Endothelial cell of umbilical vein (primary cell): ENCODE data around the gene GAL3ST3. TPM values are rescaled to one million over a fixed set of nuclear protein-coding genes. Genes with fewer than 3 reads are reported as not detected.

Source experiments
- BruUV-seq: library from RNA; stranded (reverse); fragments of 400-500 nt; replicated peaks from 2 replicates; lab custom pipeline; 2021; lab: Mats Ljungman, UMichigan
- CTCF ChIA-PET: fragments of 300-600, 350-600 bp; sonication (Branson Sonifier 250); formaldehyde crosslinking; loops from one replicate; lab custom pipeline; 2021; ENCODE audit warnings: antibody characterized with exemption, inconsistent platforms; lab: Charles Lee
- POLR2A ChIA-PET: fragments of 300-600, 350-600 bp; sonication (Branson Sonifier 250); formaldehyde crosslinking; loops from one replicate; lab custom pipeline; 2021; ENCODE audit warnings: antibody characterized with exemption, inconsistent platforms; lab: Charles Lee
- DNase-seq: peaks from one replicate; pipeline ENCODE4 v3.0.0-alpha.2; 2011; ENCODE audit warnings: low read depth, low spot score
- FAIRE-seq: peaks from 2 replicates; lab custom pipeline; 2011; peaks lifted over from hg19 to GRCh38; lab: Jason Lieb, UNC
- H2AFZ ChIP-seq: 2 replicates; pipeline ENCODE4 v1.6.0; 2012; ENCODE audit warnings: low read depth, low read length, control low read depth, inconsistent platforms
- H3K27ac ChIP-seq: 2 replicates; pipeline ENCODE4 v1.5.1; 2011; ENCODE audit warnings: low read depth, mild to moderate bottlenecking, control low read depth, low read length, moderate library complexity; ENCODE audit not compliant: insufficient read depth
- H3K27me3 ChIP-seq, 2 experiments: 2 replicates each; pipeline versions ENCODE4 v1.6.0 to v1.6.1; 2011; ENCODE audit warnings: low read length in 2 of 2, mixed read lengths in 1 of 2; ENCODE audit not compliant: control insufficient read depth in 2 of 2, insufficient read depth in 2 of 2
- H3K36me3 ChIP-seq, 2 experiments: 2 replicates in 1 of 2; 3 replicates in 1 of 2; pipeline ENCODE4 v1.5.1; 2011; ENCODE audit warnings: low read length in 2 of 2, mild to moderate bottlenecking in 1 of 2, moderate library complexity in 1 of 2; ENCODE audit not compliant: control insufficient read depth in 2 of 2, insufficient read depth in 2 of 2; ENCODE audit errors: extremely low read depth in 1 of 2
- H3K4me1 ChIP-seq: 3 replicates; pipeline ENCODE4 v1.5.1; 2011; ENCODE audit warnings: mild to moderate bottlenecking, low read length; ENCODE audit not compliant: control insufficient read depth, insufficient read depth; ENCODE audit errors: extremely low read depth
- H3K4me2 ChIP-seq: 2 replicates; pipeline ENCODE4 v1.6.1; 2011; ENCODE audit warnings: low read length, control low read depth, mixed read lengths; ENCODE audit not compliant: insufficient read depth
- H3K4me3 ChIP-seq, 3 experiments: fragments of 200-600 bp in 1 of 3; sonication (generic), shearing (Covaris generic) in 1 of 3; replicated peaks in 1 of 3; 2 replicates each; pipeline ENCODE4 v1.5.1; 2011 to 2016; ENCODE audit warnings: control low read depth in 3 of 3, low read length in 3 of 3, mild to moderate bottlenecking in 2 of 3, inconsistent platforms in 1 of 3, low read depth in 1 of 3, moderate library complexity in 1 of 3; ENCODE audit not compliant: insufficient read depth in 1 of 3
- H3K79me2 ChIP-seq: 2 replicates; pipeline ENCODE4 v1.6.0; 2012; ENCODE audit warnings: low read length, inconsistent platforms; ENCODE audit not compliant: control insufficient read depth, insufficient read depth
- H3K9ac ChIP-seq: replicated peaks from 2 replicates; pipeline ENCODE3; 2011; ENCODE audit warnings: low read length, control low read depth; ENCODE audit not compliant: insufficient read depth; ENCODE audit errors: extremely low read depth
- H3K9me1 ChIP-seq: replicated peaks from 3 replicates; pipeline ENCODE4 v1.6.0; 2011; ENCODE audit warnings: mild to moderate bottlenecking, low read length; ENCODE audit not compliant: control insufficient read depth, insufficient read depth; ENCODE audit errors: extremely low read depth
- H3K9me3 ChIP-seq: replicated peaks from 2 replicates; pipeline ENCODE4 v1.5.1; 2012; ENCODE audit warnings: low read length, inconsistent platforms; ENCODE audit not compliant: control insufficient read depth, insufficient read depth
- H4K20me1 ChIP-seq: replicated peaks from 2 replicates; pipeline ENCODE3; 2011; ENCODE audit warnings: mild to moderate bottlenecking, low read length; ENCODE audit not compliant: control insufficient read depth, insufficient read depth; ENCODE audit errors: extremely low read depth
- EZH2 ChIP-seq: IDR thresholded peaks from 2 replicates; pipeline ENCODE4 v1.6.1; 2012; ENCODE audit warnings: borderline replicate concordance, low read depth, mild to moderate bottlenecking, moderate library complexity, low read length, inconsistent platforms; ENCODE audit not compliant: severe bottlenecking
- FOS ChIP-seq: IDR thresholded peaks from 2 replicates; pipeline ENCODE4 v1.6.1; 2011; ENCODE audit warnings: mild to moderate bottlenecking, low read length, moderate library complexity, borderline replicate concordance; ENCODE audit not compliant: insufficient read depth
- GATA2 ChIP-seq: IDR thresholded peaks from 2 replicates; pipeline ENCODE4 v1.7.0; 2011; ENCODE audit warnings: low read depth, mild to moderate bottlenecking, moderate library complexity, mixed read lengths, low read length; ENCODE audit not compliant: insufficient read length, insufficient read depth
- JUN ChIP-seq: IDR thresholded peaks from 2 replicates; pipeline ENCODE4 v1.6.1; 2011; ENCODE audit warnings: borderline replicate concordance, low read depth; ENCODE audit not compliant: insufficient read length, insufficient read depth
- MYC ChIP-seq: IDR thresholded peaks from one replicate; pipeline ENCODE4 v1.6.1; 2011; ENCODE audit warnings: mild to moderate bottlenecking, low read depth, low read length
- POLR2A ChIP-seq: IDR thresholded peaks from 2 replicates; pipeline ENCODE4 v1.6.1; 2012; ENCODE audit warnings: low read depth, mild to moderate bottlenecking, control low read depth, low read length
- POLR2AphosphoS5 ChIP-seq: IDR thresholded peaks from 2 replicates; pipeline ENCODE4 v1.6.1; 2012; ENCODE audit warnings: low read depth, mild to moderate bottlenecking, control low read depth, low read length, moderate library complexity; ENCODE audit not compliant: insufficient read depth
- dilution Hi-C: fragments of 300-500 bp; cut with MboI; formaldehyde crosslinking; loops from one replicate; pipeline ENCODE4 v1.15.0; 2019; ENCODE audit warnings: low sequenced_read_pairs; ENCODE audit not compliant: extremely low pct_ligation_motif_present
- intact Hi-C: fragments of 100-400 bp; cut with micrococcal nuclease; formaldehyde crosslinking; loops from one replicate; pipeline ENCODE4 v1.10.0; 2022
- polyA plus RNA-seq, 4 experiments: library from polyadenylated mRNA; depleted of rRNA in 3 of 4; stranded (reverse) in 3 of 4; unstranded in 1 of 4; fragments of >200 nt; gene quantifications; 2 replicates each; pipeline versions ENCODE4 v1.2.1 to v1.2.3, GENCODE V29; 2011 to 2012; ENCODE audit warnings: missing spikeins in 1 of 4
- total RNA-seq: library from RNA; stranded (reverse); gene quantifications from 2 replicates; pipeline ENCODE4 v1.2.3, GENCODE V29; 2021
- TF ChIP-seq, protein P1 (sequence below): IDR thresholded peaks from 2 replicates; pipeline ENCODE4 v1.6.1; 2011; ENCODE audit not compliant: insufficient read depth, insufficient read length
- TF ChIP-seq, protein P2 (sequence below), 2 donors: IDR thresholded peaks; 1 replicate in 1 of 2; 2 replicates in 1 of 2; pipeline ENCODE4 v1.5.1; 2011; ENCODE audit warnings: low read length in 2 of 2, mild to moderate bottlenecking in 2 of 2, moderate library complexity in 2 of 2, control low read depth in 1 of 2, inconsistent platforms in 1 of 2, low read depth in 1 of 2; ENCODE audit not compliant: insufficient read depth in 1 of 2; ENCODE audit errors: extremely low read depth in 1 of 2

Gene GAL3ST3
- total and polyA plus RNA-seq, 2 donors (not counting 3 experiments of a cell fraction or from before 2014, with no cell fraction given): 0.15 TPM; not detected in 1

DNA sequence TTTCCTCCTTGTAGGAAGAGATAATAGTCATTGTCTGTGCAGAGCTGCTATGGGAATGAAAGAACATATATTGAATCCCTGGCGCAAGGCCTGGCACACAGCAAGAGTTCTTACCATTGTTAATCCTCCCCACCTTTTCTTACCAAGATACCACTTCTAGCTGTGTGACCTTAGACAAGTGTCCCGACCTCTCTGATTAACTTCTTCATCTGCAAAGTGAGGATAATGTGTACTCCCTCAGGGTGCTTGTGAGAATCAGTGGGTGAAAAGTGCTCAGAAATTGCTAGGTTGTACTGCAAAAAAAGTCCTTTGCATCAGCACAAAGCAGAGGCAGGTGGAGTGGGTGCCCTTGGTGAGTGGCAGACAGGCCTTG lies 40.9 kb downstream of the GAL3ST3 start:
- dilution Hi-C loops: no loop called here
- H3K27me3 ChIP-seq: peaks cover 2% of the 10 kb centered on the region in 2 experiments
- no peaks in the 10 kb centered on the region for H4K20me1 ChIP-seq
- H2AFZ ChIP-seq: no peak overlapping the region
- FAIRE-seq (no peak), DNase-seq (no peak)
- peaks cover 5% of the 10 kb centered on the region for H3K4me1 ChIP-seq
- H3K4me3 ChIP-seq: no peak overlapping the region
- intact Hi-C loops: no loop called here
- no peak overlapping the region for H3K4me2 ChIP-seq
- no peaks in the 10 kb centered on the region for H3K9me1 ChIP-seq
- TF ChIP-seq, protein P1, sequence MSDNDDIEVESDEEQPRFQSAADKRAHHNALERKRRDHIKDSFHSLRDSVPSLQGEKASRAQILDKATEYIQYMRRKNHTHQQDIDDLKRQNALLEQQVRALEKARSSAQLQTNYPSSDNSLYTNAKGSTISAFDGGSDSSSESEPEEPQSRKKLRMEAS: no peak
- TF ChIP-seq GATA2 (no peak), FOS (no peak), MYC (no peak), EZH2 (no peak), JUN (no peak), POLR2AphosphoS5 (no peak), POLR2A (no peak)
- TF ChIP-seq, protein P2, sequence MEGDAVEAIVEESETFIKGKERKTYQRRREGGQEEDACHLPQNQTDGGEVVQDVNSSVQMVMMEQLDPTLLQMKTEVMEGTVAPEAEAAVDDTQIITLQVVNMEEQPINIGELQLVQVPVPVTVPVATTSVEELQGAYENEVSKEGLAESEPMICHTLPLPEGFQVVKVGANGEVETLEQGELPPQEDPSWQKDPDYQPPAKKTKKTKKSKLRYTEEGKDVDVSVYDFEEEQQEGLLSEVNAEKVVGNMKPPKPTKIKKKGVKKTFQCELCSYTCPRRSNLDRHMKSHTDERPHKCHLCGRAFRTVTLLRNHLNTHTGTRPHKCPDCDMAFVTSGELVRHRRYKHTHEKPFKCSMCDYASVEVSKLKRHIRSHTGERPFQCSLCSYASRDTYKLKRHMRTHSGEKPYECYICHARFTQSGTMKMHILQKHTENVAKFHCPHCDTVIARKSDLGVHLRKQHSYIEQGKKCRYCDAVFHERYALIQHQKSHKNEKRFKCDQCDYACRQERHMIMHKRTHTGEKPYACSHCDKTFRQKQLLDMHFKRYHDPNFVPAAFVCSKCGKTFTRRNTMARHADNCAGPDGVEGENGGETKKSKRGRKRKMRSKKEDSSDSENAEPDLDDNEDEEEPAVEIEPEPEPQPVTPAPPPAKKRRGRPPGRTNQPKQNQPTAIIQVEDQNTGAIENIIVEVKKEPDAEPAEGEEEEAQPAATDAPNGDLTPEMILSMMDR (IDR thresholded peaks at IDR 0.05; ENCODE audit: extremely low read depth in 1 of 2, insufficient read depth in 1 of 2, low read depth in 1 of 2, low read length in 2 of 2): no peak
- peaks cover 10% of the 10 kb centered on the region for H3K79me2 ChIP-seq
- no peak overlapping the region for H3K27ac ChIP-seq
- ChIA-PET CTCF (interaction anchor here (1.3 to 3.9 kb wide), 3 partner anchors 14 to 123 kb away, joined by 3 to 37 read pairs (median 11); no protein-coding TSS in a partner anchor), POLR2A (no interaction called here)
- no TSS peak for BruUV-seq
- H3K9ac ChIP-seq: no peak overlapping the region
- H3K9me3 ChIP-seq: no peaks in the 10 kb centered on the region
- H3K36me3 ChIP-seq: peaks cover 0 to 7% of the 10 kb centered on the region in 2 experiments
